HG02870 (cell line): ENCODE results near the gene DNAL4.
A peak's percentile ranks its signal among the peaks of the same experiment; 100 is the strongest.

Source experiments
- ATAC-seq: cut with Tn5 transposase; IDR thresholded peaks from one replicate; pipeline ENCODE4 v1.9.1; 2021; ENCODE audit warnings: mild to moderate bottlenecking, moderate library complexity; ENCODE audit not compliant: unreplicated experiment

DNAL4 gene

GRCh38 chr22:38793721-38794466 is at the start of gene DNAL4:
TSS of gene DNAL4 (minus strand) at chr22:38794143. CDS start at chr22:38782731, 11,412 bp downstream.
- peak; percentile 98 for ATAC-seq

- no peak for ATAC-seq
Measured at GRCh38 chr22:38843201-38843656, 49.3 kb upstream of the DNAL4 start.

- ATAC-seq = no peak
Measured at GRCh38 chr22:38842512-38843200, 48.7 kb upstream of the DNAL4 start.

GRCh38 chr22:38841635-38842034 is 47.7 kb upstream of the DNAL4 start:
- ATAC-seq = no peak

- ATAC-seq = no peak
Measured at GRCh38 chr22:38841211-38841610, 47.3 kb upstream of the DNAL4 start.

- ATAC-seq = no peak
Measured at GRCh38 chr22:38840129-38840528, 46.2 kb upstream of the DNAL4 start.

- no peak for ATAC-seq
Measured at GRCh38 chr22:38839686-38840085, 45.7 kb upstream of the DNAL4 start.

GRCh38 chr22:38837414-38837928 is 43.5 kb upstream of the DNAL4 start:
- no peak for ATAC-seq

- no peak for ATAC-seq
Measured at GRCh38 chr22:38835888-38836301, 42.0 kb upstream of the DNAL4 start.

GRCh38 chr22:38834991-38835390 is 41.0 kb upstream of the DNAL4 start:
- ATAC-seq = no peak

- ATAC-seq = no peak
Measured at GRCh38 chr22:38834215-38834953, 40.4 kb upstream of the DNAL4 start.

GRCh38 chr22:38833061-38833460 is 39.1 kb upstream of the DNAL4 start:
- no peak for ATAC-seq

- no peak for ATAC-seq
Measured at GRCh38 chr22:38832005-38832978, 38.3 kb upstream of the DNAL4 start.

GRCh38 chr22:38831166-38831945 is 37.4 kb upstream of the DNAL4 start:
- no peak for ATAC-seq

- no peak for ATAC-seq
Measured at GRCh38 chr22:38830845-38831108, 36.8 kb upstream of the DNAL4 start.

- no peak for ATAC-seq
Measured at GRCh38 chr22:38830026-38830844, 36.3 kb upstream of the DNAL4 start.

GRCh38 chr22:38829485-38829884 is 35.5 kb upstream of the DNAL4 start:
- ATAC-seq = no peak

GRCh38 chr22:38828616-38829205 is 34.8 kb upstream of the DNAL4 start:
- ATAC-seq = no peak
